ENCODE results near the gene GPC5.
"Not testable (repeated sequence)": the region's sequence is repeated elsewhere in the genome, so short reads cannot be mapped to it uniquely, and the experiment has no call there.

Gene GPC5

GRCh38 chr13:92196591-92197256 lies 798.3 kb downstream of the GPC5 start:
- no peak for DNase-seq

GRCh38 chr13:92197669-92198068 lies 799.2 kb downstream of the GPC5 start:
- no peak for DNase-seq

GRCh38 chr13:92218615-92219014 lies 820.2 kb downstream of the GPC5 start:
- DNase-seq: no peak

- DNase-seq: no peak
Observed at GRCh38 chr13:92221916-92222315, 823.5 kb downstream of the GPC5 start.

- DNase-seq: no peak
Observed at GRCh38 chr13:92224052-92224821, 825.8 kb downstream of the GPC5 start.

- DNase-seq: no peak
Observed at GRCh38 chr13:92224825-92225224, 826.4 kb downstream of the GPC5 start.

GRCh38 chr13:92225861-92226260 lies 827.4 kb downstream of the GPC5 start:
- DNase-seq: no peak

- no peak for DNase-seq
Observed at GRCh38 chr13:92232871-92233270, 834.5 kb downstream of the GPC5 start.

GRCh38 chr13:92251671-92252210 lies 853.3 kb downstream of the GPC5 start:
- DNase-seq: no peak

- DNase-seq: no peak
Observed at GRCh38 chr13:92255526-92255925, 857.1 kb downstream of the GPC5 start.

- no peak for DNase-seq
Observed at GRCh38 chr13:92256211-92256610, 857.8 kb downstream of the GPC5 start.

- DNase-seq: no peak
Observed at GRCh38 chr13:92259046-92259445, 860.6 kb downstream of the GPC5 start.

- no peak for DNase-seq
Observed at GRCh38 chr13:92259523-92259922, 861.1 kb downstream of the GPC5 start.

- no peak for DNase-seq
Observed at GRCh38 chr13:92260363-92260762, 861.9 kb downstream of the GPC5 start.

- no peak for DNase-seq
Observed at GRCh38 chr13:92262100-92262788, 863.8 kb downstream of the GPC5 start.

GRCh38 chr13:92265408-92265807 lies 867.0 kb downstream of the GPC5 start:
- no peak for DNase-seq

GRCh38 chr13:92270990-92271389 lies 872.6 kb downstream of the GPC5 start:
- DNase-seq: no peak

- no peak for DNase-seq
Observed at GRCh38 chr13:92272177-92272576, 873.8 kb downstream of the GPC5 start.

GRCh38 chr13:92280986-92281385 lies 882.6 kb downstream of the GPC5 start:
- DNase-seq: not testable (repeated sequence)

GRCh38 chr13:92290718-92291307 lies 892.4 kb downstream of the GPC5 start:
- peak; percentile 6 for DNase-seq

GRCh38 chr13:92294533-92294932 lies 896.1 kb downstream of the GPC5 start:
- not testable (repeated sequence) for DNase-seq

- not testable (repeated sequence) for DNase-seq
Observed at GRCh38 chr13:92296154-92296671, 897.8 kb downstream of the GPC5 start.
